Endothelial cell of umbilical vein (primary cell): ENCODE results near the gene MEGF10. TPM values are rescaled to one million over a fixed set of nuclear protein-coding genes. Genes with fewer than 3 reads are reported as not detected.

ENCODE experiments used
- BruUV-seq: library from RNA; stranded (reverse); fragments of 400-500 nt; replicated peaks from 2 replicates; lab custom pipeline; 2021; lab: Mats Ljungman, UMichigan
- CTCF ChIA-PET: fragments of 300-600, 350-600 bp; sonication (Branson Sonifier 250); formaldehyde crosslinking; loops from one replicate; lab custom pipeline; 2021; ENCODE audit warnings: antibody characterized with exemption, inconsistent platforms; lab: Charles Lee
- POLR2A ChIA-PET: fragments of 300-600, 350-600 bp; sonication (Branson Sonifier 250); formaldehyde crosslinking; loops from one replicate; lab custom pipeline; 2021; ENCODE audit warnings: antibody characterized with exemption, inconsistent platforms; lab: Charles Lee
- DNase-seq: peaks from one replicate; pipeline ENCODE4 v3.0.0-alpha.2; 2011; ENCODE audit warnings: low read depth, low spot score
- FAIRE-seq: peaks from 2 replicates; lab custom pipeline; 2011; peaks lifted over from hg19 to GRCh38; lab: Jason Lieb, UNC
- H2AFZ ChIP-seq: 2 replicates; pipeline ENCODE4 v1.6.0; 2012; ENCODE audit warnings: low read depth, low read length, control low read depth, inconsistent platforms
- H3K27ac ChIP-seq: 2 replicates; pipeline ENCODE4 v1.5.1; 2011; ENCODE audit warnings: low read depth, mild to moderate bottlenecking, control low read depth, low read length, moderate library complexity; ENCODE audit not compliant: insufficient read depth
- H3K27me3 ChIP-seq, 2 experiments: 2 replicates each; pipeline versions ENCODE4 v1.6.0 to v1.6.1; 2011; ENCODE audit warnings: low read length in 2 of 2, mixed read lengths in 1 of 2; ENCODE audit not compliant: control insufficient read depth in 2 of 2, insufficient read depth in 2 of 2
- H3K36me3 ChIP-seq, 2 experiments: 2 replicates in 1 of 2; 3 replicates in 1 of 2; pipeline ENCODE4 v1.5.1; 2011; ENCODE audit warnings: low read length in 2 of 2, mild to moderate bottlenecking in 1 of 2, moderate library complexity in 1 of 2; ENCODE audit not compliant: control insufficient read depth in 2 of 2, insufficient read depth in 2 of 2; ENCODE audit errors: extremely low read depth in 1 of 2
- H3K4me1 ChIP-seq: 3 replicates; pipeline ENCODE4 v1.5.1; 2011; ENCODE audit warnings: mild to moderate bottlenecking, low read length; ENCODE audit not compliant: control insufficient read depth, insufficient read depth; ENCODE audit errors: extremely low read depth
- H3K4me2 ChIP-seq: 2 replicates; pipeline ENCODE4 v1.6.1; 2011; ENCODE audit warnings: low read length, control low read depth, mixed read lengths; ENCODE audit not compliant: insufficient read depth
- H3K4me3 ChIP-seq, 3 experiments: fragments of 200-600 bp in 1 of 3; sonication (generic), shearing (Covaris generic) in 1 of 3; replicated peaks in 1 of 3; 2 replicates each; pipeline ENCODE4 v1.5.1; 2011 to 2016; ENCODE audit warnings: control low read depth in 3 of 3, low read length in 3 of 3, mild to moderate bottlenecking in 2 of 3, inconsistent platforms in 1 of 3, low read depth in 1 of 3, moderate library complexity in 1 of 3; ENCODE audit not compliant: insufficient read depth in 1 of 3
- H3K79me2 ChIP-seq: 2 replicates; pipeline ENCODE4 v1.6.0; 2012; ENCODE audit warnings: low read length, inconsistent platforms; ENCODE audit not compliant: control insufficient read depth, insufficient read depth
- H3K9ac ChIP-seq: replicated peaks from 2 replicates; pipeline ENCODE3; 2011; ENCODE audit warnings: low read length, control low read depth; ENCODE audit not compliant: insufficient read depth; ENCODE audit errors: extremely low read depth
- H3K9me1 ChIP-seq: replicated peaks from 3 replicates; pipeline ENCODE4 v1.6.0; 2011; ENCODE audit warnings: mild to moderate bottlenecking, low read length; ENCODE audit not compliant: control insufficient read depth, insufficient read depth; ENCODE audit errors: extremely low read depth
- H3K9me3 ChIP-seq: replicated peaks from 2 replicates; pipeline ENCODE4 v1.5.1; 2012; ENCODE audit warnings: low read length, inconsistent platforms; ENCODE audit not compliant: control insufficient read depth, insufficient read depth
- H4K20me1 ChIP-seq: replicated peaks from 2 replicates; pipeline ENCODE3; 2011; ENCODE audit warnings: mild to moderate bottlenecking, low read length; ENCODE audit not compliant: control insufficient read depth, insufficient read depth; ENCODE audit errors: extremely low read depth
- EZH2 ChIP-seq: IDR thresholded peaks from 2 replicates; pipeline ENCODE4 v1.6.1; 2012; ENCODE audit warnings: borderline replicate concordance, low read depth, mild to moderate bottlenecking, moderate library complexity, low read length, inconsistent platforms; ENCODE audit not compliant: severe bottlenecking
- FOS ChIP-seq: IDR thresholded peaks from 2 replicates; pipeline ENCODE4 v1.6.1; 2011; ENCODE audit warnings: mild to moderate bottlenecking, low read length, moderate library complexity, borderline replicate concordance; ENCODE audit not compliant: insufficient read depth
- MAX ChIP-seq: IDR thresholded peaks from 2 replicates; pipeline ENCODE4 v1.6.1; 2011; ENCODE audit not compliant: insufficient read depth, insufficient read length
- POLR2A ChIP-seq: IDR thresholded peaks from 2 replicates; pipeline ENCODE4 v1.6.1; 2012; ENCODE audit warnings: low read depth, mild to moderate bottlenecking, control low read depth, low read length
- dilution Hi-C: fragments of 300-500 bp; cut with MboI; formaldehyde crosslinking; loops from one replicate; pipeline ENCODE4 v1.15.0; 2019; ENCODE audit warnings: low sequenced_read_pairs; ENCODE audit not compliant: extremely low pct_ligation_motif_present
- intact Hi-C: fragments of 100-400 bp; cut with micrococcal nuclease; formaldehyde crosslinking; loops from one replicate; pipeline ENCODE4 v1.10.0; 2022
- polyA plus RNA-seq, 4 experiments: library from polyadenylated mRNA; depleted of rRNA in 3 of 4; stranded (reverse) in 3 of 4; unstranded in 1 of 4; fragments of >200 nt; gene quantifications; 2 replicates each; pipeline versions ENCODE4 v1.2.1 to v1.2.3, GENCODE V29; 2011 to 2012; ENCODE audit warnings: missing spikeins in 1 of 4
- total RNA-seq: library from RNA; stranded (reverse); gene quantifications from 2 replicates; pipeline ENCODE4 v1.2.3, GENCODE V29; 2021
- TF ChIP-seq, protein P1 (sequence below), 2 donors: IDR thresholded peaks; 1 replicate in 1 of 2; 2 replicates in 1 of 2; pipeline ENCODE4 v1.5.1; 2011; ENCODE audit warnings: low read length in 2 of 2, mild to moderate bottlenecking in 2 of 2, moderate library complexity in 2 of 2, control low read depth in 1 of 2, inconsistent platforms in 1 of 2, low read depth in 1 of 2; ENCODE audit not compliant: insufficient read depth in 1 of 2; ENCODE audit errors: extremely low read depth in 1 of 2

The MEGF10 gene
- total and polyA plus RNA-seq, 2 donors (not counting 3 experiments of a cell fraction or from before 2014, with no cell fraction given), result 0.30 to 1.00 TPM

DNA sequence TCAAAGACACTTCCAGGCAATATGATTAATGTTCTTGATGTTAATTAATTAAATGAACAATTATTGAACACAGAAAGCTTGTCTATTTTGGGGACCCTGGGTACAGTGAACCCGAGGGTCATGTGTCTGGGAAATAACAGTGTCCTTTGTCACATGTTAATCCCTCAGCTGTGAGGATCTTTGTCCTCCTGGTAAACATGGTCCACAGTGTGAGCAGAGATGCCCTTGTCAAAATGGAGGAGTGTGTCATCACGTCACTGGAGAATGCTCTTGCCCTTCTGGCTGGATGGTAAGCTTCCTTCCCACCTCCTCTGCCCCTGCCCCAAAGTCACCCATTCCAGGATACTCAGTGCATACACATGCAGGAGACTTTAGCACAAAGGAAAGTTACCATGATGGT, 107.9 kb downstream of the MEGF10 start:
- CTCF ChIA-PET, result interaction anchor here (1.2 to 2.1 kb wide), 2 partner anchors 8 to 11 kb away, joined by 4 to 6 read pairs; no protein-coding TSS in a partner anchor
- no peaks in the 10 kb centered on the region for H3K9me1 ChIP-seq

More for the DNA sequence above, 107.9 kb downstream of the MEGF10 start:
- BruUV-seq, result no TSS peak
- Histone ChIP-seq H3K27me3 (peaks cover 2 to 19% of the 10 kb centered on the region in 2 experiments), H4K20me1 (no peaks in the 10 kb centered on the region), H3K9ac (no peak overlapping the region), H3K36me3 (no peaks in the 10 kb centered on the region), H3K4me3 (no peak overlapping the region), H3K9me3 (no peaks in the 10 kb centered on the region), H3K4me2 (no peak overlapping the region), H3K4me1 (no peaks in the 10 kb centered on the region), H3K79me2 (no peaks in the 10 kb centered on the region), H2AFZ (no peak overlapping the region), H3K27ac (no peak overlapping the region)
- DNase-seq (no peak), FAIRE-seq (no peak)
- TF ChIP-seq EZH2 (no peak), POLR2A (no peak), MAX (no peak), FOS (no peak)
- TF ChIP-seq, protein P1, sequence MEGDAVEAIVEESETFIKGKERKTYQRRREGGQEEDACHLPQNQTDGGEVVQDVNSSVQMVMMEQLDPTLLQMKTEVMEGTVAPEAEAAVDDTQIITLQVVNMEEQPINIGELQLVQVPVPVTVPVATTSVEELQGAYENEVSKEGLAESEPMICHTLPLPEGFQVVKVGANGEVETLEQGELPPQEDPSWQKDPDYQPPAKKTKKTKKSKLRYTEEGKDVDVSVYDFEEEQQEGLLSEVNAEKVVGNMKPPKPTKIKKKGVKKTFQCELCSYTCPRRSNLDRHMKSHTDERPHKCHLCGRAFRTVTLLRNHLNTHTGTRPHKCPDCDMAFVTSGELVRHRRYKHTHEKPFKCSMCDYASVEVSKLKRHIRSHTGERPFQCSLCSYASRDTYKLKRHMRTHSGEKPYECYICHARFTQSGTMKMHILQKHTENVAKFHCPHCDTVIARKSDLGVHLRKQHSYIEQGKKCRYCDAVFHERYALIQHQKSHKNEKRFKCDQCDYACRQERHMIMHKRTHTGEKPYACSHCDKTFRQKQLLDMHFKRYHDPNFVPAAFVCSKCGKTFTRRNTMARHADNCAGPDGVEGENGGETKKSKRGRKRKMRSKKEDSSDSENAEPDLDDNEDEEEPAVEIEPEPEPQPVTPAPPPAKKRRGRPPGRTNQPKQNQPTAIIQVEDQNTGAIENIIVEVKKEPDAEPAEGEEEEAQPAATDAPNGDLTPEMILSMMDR (IDR thresholded peaks at IDR 0.05; ENCODE audit: extremely low read depth in 1 of 2, insufficient read depth in 1 of 2, low read depth in 1 of 2, low read length in 2 of 2), result no peak
- POLR2A ChIA-PET, result no interaction called here
- intact Hi-C loops, result no loop called here
- dilution Hi-C loops, result no loop called here
